ENCODE measurements around the gene ALDH1B1. TPM values are rescaled to one million over a fixed set of nuclear protein-coding genes. Genes with fewer than 3 reads are reported as not detected.

The ALDH1B1 gene
- total and polyA plus RNA-seq, 9 of the 15 experiments (the other 6 are each of a cell fraction or from before 2014, with no cell fraction given), result 8.6 to 46.5 (median 30.8) TPM

DNA sequence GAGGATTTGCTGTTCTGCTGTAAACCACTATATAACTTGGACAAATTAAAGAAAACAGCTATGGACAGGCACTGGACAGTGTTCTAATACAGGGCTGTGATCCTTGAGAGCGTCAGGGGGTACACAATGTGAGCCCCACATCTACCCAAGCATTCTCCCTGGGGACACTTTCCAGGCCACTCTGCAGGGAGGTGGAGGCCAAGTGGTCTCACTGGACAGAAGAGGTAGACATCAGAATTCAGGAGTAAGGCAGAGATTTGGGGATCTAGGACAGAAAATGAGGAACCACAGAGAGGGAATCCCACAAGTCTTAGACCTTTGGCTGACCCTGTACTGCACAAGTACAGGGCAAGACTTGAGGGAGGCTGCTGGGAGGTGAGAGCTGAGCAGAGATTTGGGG lies 35.6 kb downstream of the ALDH1B1 start:
- Histone ChIP-seq H3K27ac (ENCODE audit: extremely low read depth, low read depth, low read length) (no peak overlapping the region), H3K36me3 (ENCODE audit: control insufficient read depth, insufficient read depth, low read length) (no peaks in the 10 kb centered on the region), H2AFZ (ENCODE audit: low read depth, low read length) (no peak overlapping the region), H3K4me3 (no peak overlapping the region), H4K20me1 (replicated peaks; ENCODE audit: control insufficient read depth, insufficient read depth, low read length) (no peaks in the 10 kb centered on the region), H3K9me3 (replicated peaks; ENCODE audit: control insufficient read depth, insufficient read depth, low read depth, low read length) (no peaks in the 10 kb centered on the region), H3K4me1 (replicated peaks in 1 of 2; ENCODE audit: control insufficient read depth in 2 of 2, insufficient read depth in 2 of 2, low read length in 2 of 2) (peaks cover 0 to 10% of the 10 kb centered on the region in 2 experiments; a peak in 2 of 5 replicates), H3K9ac (ENCODE audit: insufficient read depth in 1 of 2, low read depth in 2 of 2, low read length in 2 of 2) (no peak overlapping the region), H3K79me2 (ENCODE audit: control insufficient read depth, insufficient read depth, low read length) (no peaks in the 10 kb centered on the region), H3K9me1 (ENCODE audit: control insufficient read depth, insufficient read depth, low read length) (no peaks in the 10 kb centered on the region), H3K27me3 (ENCODE audit: control insufficient read depth in 2 of 2, insufficient read depth in 2 of 2, low read length in 2 of 2) (peaks cover 18 to 39% of the 10 kb centered on the region in 2 experiments; a peak in 4 of 5 replicates), H3K4me2 (ENCODE audit: insufficient read depth, low read length) (no peak overlapping the region)
- DNase-seq (ENCODE audit: extremely low read depth in 1 of 4, low spot score in 3 of 4) (no peak), FAIRE-seq (no peak), ATAC-seq (no peak)
- 0% methylated on average over 1 of the region's 1 CpG for WGBS (ENCODE audit: insufficient coverage, low coverage, missing lambda C conversion rate)
- intact Hi-C loops (cut with micrococcal nuclease) (no loop called here), in situ Hi-C loops (cut with MboI) (no loop called here)
- TF ChIP-seq NR4A1 (CRISPR knock-in tag; IDR thresholded peaks at IDR 0.05) (no peak), NR4A1 (tag; IDR thresholded peaks at IDR 0.05) (no peak), ZNF224 (CRISPR knock-in tag; IDR thresholded peaks at IDR 0.05) (no peak), HLTF (IDR thresholded peaks at IDR 0.05) (no peak), ZNF121 (CRISPR knock-in tag; conservative IDR thresholded peaks at IDR 0.05) (no peak), CC2D1A (IDR thresholded peaks at IDR 0.05) (no peak), ARID2 (IDR thresholded peaks at IDR 0.05) (no peak), RBM25 (IDR thresholded peaks at IDR 0.05; ENCODE audit: low read depth, low read length, severe bottlenecking) (no peak), MAFF (IDR thresholded peaks at IDR 0.05; ENCODE audit: low read length) (no peak), ZNF354B (CRISPR knock-in tag; IDR thresholded peaks at IDR 0.05) (no peak), KLF1 (tag; IDR thresholded peaks at IDR 0.05) (no peak), KAT8 (IDR thresholded peaks at IDR 0.05; ENCODE audit: low read depth) (no peak), MCM7 (IDR thresholded peaks at IDR 0.05) (no peak)
- TF ChIP-seq, protein P1, sequence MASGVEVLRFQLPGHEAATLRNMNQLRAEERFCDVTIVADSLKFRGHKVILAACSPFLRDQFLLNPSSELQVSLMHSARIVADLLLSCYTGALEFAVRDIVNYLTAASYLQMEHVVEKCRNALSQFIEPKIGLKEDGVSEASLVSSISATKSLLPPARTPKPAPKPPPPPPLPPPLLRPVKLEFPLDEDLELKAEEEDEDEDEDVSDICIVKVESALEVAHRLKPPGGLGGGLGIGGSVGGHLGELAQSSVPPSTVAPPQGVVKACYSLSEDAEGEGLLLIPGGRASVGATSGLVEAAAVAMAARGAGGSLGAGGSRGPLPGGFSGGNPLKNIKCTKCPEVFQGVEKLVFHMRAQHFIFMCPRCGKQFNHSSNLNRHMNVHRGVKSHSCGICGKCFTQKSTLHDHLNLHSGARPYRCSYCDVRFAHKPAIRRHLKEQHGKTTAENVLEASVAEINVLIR (CRISPR knock-in tag; IDR thresholded peaks at IDR 0.05), result no peak
- TF ChIP-seq, protein P2, sequence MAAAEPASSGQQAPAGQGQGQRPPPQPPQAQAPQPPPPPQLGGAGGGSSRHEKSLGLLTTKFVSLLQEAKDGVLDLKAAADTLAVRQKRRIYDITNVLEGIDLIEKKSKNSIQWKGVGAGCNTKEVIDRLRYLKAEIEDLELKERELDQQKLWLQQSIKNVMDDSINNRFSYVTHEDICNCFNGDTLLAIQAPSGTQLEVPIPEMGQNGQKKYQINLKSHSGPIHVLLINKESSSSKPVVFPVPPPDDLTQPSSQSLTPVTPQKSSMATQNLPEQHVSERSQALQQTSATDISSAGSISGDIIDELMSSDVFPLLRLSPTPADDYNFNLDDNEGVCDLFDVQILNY (CRISPR knock-in tag; IDR thresholded peaks at IDR 0.05), result no peak
- POLR2A ChIA-PET, result no interaction called here
- BruUV-seq (replicated peaks), result no TSS peak
- CTCF ChIA-PET (ENCODE audit: low intra/inter-chr PET ratio), result no interaction called here
